Stimulated activated CD4-positive, alpha-beta T cell treated with anti-CD3 and anti-CD28 coated beads, Interleukin-1b, Interleukin-23, amount 100 ng/mL, for 48 hours (primary cell): ENCODE results near the gene TNNT1.
"Not testable (repeated sequence)": the region's sequence is repeated elsewhere in the genome, so short reads cannot be mapped to it uniquely, and the experiment has no call there.

Experiments used
- DNase-seq: peaks from one replicate; pipeline ENCODE4 v3.0.0-alpha.2; 2020

The TNNT1 gene

GRCh38 chr19:55136399-55137102 is 12.5 kb downstream of the TNNT1 start:
- DNase-seq = no peak

GRCh38 chr19:55134736-55135135 is 14.3 kb downstream of the TNNT1 start:
- no peak for DNase-seq

GRCh38 chr19:55133639-55134444 is 15.2 kb downstream of the TNNT1 start:
- no peak for DNase-seq

GRCh38 chr19:55132453-55133129 is 16.4 kb downstream of the TNNT1 start:
- no peak for DNase-seq

GRCh38 chr19:55131421-55131820 is 17.6 kb downstream of the TNNT1 start:
- no peak for DNase-seq

- DNase-seq = no peak
Observed at GRCh38 chr19:55119053-55119452, 30.0 kb downstream of the TNNT1 start.

GRCh38 chr19:55118401-55118991 is 30.5 kb downstream of the TNNT1 start:
- peak; percentile 29 for DNase-seq

GRCh38 chr19:55117663-55118391 is 31.2 kb downstream of the TNNT1 start:
- DNase-seq = peak; percentile 97

- peak; percentile 17 for DNase-seq
Observed at GRCh38 chr19:55116859-55117662, 31.9 kb downstream of the TNNT1 start, which contains the start of gene PPP1R12C. Gene PPP1R12C, minus strand, starts transcription at chr19:55117637. Its CDS starts 94 bp downstream, at chr19:55117543.

GRCh38 chr19:55116232-55116858 is 32.7 kb downstream of the TNNT1 start:
- DNase-seq = peak; percentile 63

- DNase-seq = no peak
Observed at GRCh38 chr19:55115446-55116065, 33.5 kb downstream of the TNNT1 start.

- no peak for DNase-seq
Observed at GRCh38 chr19:55114566-55115145, 34.4 kb downstream of the TNNT1 start.

- no peak for DNase-seq
Observed at GRCh38 chr19:55113570-55114039, 35.4 kb downstream of the TNNT1 start.

- DNase-seq = no peak
Observed at GRCh38 chr19:55112777-55113569, 36.0 kb downstream of the TNNT1 start.

GRCh38 chr19:55112246-55112776 is 36.7 kb downstream of the TNNT1 start:
- no peak for DNase-seq

GRCh38 chr19:55111238-55111831 is 37.7 kb downstream of the TNNT1 start:
- DNase-seq = no peak

- no peak for DNase-seq
Observed at GRCh38 chr19:55109527-55110291, 39.3 kb downstream of the TNNT1 start.

- not testable (repeated sequence) for DNase-seq
Observed at GRCh38 chr19:55107252-55107651, 41.8 kb downstream of the TNNT1 start.
